Diencephalon (tissue), 1 donor: Measurements from ENCODE around the gene CHID1. TPM values are rescaled to one million over a fixed set of nuclear protein-coding genes. Genes with fewer than 3 reads are reported as not detected.

Experiments
- small RNA-seq: library from RNA; depleted of rRNA; stranded (forward); fragments of <200 nt; gene quantifications from one replicate; pipeline ENCODE3, GENCODE V24; 2014
- total RNA-seq: library from RNA; depleted of rRNA; stranded (reverse); fragments of >200 nt; gene quantifications from one replicate; pipeline ENCODE4 v1.2.3, GENCODE V29; 2014

CHID1 gene
- 37.4 TPM for total RNA-seq

DNA sequence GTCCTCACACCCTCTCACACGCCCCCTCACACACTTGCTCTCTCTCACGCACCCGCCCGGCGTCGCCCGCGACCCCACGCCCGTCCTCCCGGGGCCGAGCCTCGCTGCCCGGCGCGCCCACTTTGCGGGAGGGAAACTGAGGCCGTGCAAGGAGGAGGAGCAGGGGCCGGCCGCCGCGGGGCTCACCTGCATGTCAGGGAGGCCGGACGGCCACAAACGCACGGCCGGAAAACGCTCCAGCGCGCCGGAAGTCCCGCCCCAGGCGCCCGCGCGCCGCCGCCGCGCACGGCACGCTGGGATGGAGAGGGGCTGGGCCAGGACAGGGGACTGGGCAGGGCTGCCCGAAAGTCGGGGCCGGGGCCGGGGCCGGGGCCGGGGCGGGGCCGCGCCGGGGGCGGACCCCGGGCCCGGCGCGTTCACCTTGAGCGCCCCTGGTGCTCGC, at the start of gene CHID1:
TSS of gene CHID1 (minus strand) at position 222 of the 442 bp plus-strand sequence. CDS start 5,994 bp downstream, outside the sequence.

DNA sequence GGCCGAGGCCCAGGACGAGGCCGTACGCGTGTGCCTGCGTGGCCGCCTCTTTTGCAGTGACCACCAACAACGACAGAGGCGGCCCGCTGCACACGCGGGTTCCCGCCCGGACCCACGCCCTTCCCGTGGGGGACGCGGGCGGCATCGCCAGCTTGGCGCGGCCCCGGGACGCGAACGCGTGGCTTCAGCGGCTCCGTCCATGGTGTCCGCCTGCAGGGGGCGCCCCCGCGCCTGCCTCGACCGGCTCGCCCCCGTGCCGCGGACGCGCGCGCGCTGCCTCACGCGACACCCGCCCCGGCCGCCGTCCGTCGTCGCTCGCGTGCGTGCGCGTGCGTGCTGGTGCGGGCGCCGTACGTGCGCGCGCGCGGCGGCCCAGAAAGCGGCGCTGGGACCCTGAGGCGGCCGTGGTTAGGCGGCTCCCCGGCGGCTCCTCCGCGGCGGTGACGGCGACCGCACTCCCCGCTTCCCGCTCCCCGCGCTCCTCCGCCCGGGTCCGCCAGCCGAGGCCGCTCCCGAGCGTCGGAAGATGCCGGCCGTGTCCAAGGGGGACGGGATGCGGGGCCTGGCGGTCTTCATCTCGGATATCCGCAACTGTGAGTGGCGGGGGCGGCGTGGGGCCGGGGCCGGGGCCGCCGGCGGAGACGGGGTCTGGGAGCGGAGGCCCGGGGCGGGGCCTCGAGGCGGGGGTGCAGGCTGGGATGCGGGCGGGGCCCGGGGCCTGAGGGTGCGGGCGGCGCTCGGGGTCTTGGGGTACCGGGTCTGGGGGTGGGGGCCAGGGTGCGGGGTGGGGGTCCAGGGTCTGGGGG, 15.1 kb upstream of the CHID1 start, which contains the start of gene AP2A2:
TSS of gene AP2A2 (plus strand) at position 375 of the 806 bp plus-strand sequence. CDS start at position 527, 152 bp downstream.

DNA sequence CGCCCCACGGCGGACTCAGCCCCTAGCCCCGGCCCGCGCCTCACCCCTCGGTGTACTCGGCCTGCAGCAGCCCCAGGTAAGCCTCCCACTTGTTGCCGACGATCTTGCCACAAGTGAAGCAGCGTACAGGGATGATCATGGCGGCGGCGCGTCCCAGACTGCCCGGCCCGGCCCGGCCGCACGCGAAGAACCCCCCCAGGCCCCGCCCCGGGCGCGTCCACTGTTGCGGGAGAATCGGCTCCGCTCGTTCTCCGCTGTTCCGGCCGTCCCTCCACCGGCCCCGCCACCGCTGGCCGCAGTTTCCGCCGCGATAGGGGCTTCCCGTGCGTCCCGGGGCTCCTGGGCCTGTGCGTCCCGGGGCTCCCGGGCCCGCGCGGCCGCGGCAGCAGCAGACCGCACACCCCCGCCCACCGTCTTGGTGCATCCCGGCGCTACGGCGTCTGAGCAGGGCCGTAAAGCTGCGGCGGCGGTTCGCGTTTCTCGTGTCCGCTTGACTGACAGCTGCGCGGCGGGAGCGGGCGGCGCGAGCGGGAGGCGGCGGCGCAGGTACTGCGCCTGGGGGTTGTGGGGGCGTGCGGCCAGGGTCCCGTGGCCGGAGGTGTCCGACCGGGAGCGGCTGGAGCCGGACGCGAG, 68.1 kb downstream of the CHID1 start, which contains the start of the genes POLR2L and TSPAN4:
TSS of gene POLR2L (minus strand) at position 160 of the 633 bp plus-strand sequence. CDS start at position 139, 21 bp downstream.
TSS of gene TSPAN4 (plus strand) at position 483 of the 633 bp plus-strand sequence. CDS start 7,453 bp downstream, outside the sequence.

DNA sequence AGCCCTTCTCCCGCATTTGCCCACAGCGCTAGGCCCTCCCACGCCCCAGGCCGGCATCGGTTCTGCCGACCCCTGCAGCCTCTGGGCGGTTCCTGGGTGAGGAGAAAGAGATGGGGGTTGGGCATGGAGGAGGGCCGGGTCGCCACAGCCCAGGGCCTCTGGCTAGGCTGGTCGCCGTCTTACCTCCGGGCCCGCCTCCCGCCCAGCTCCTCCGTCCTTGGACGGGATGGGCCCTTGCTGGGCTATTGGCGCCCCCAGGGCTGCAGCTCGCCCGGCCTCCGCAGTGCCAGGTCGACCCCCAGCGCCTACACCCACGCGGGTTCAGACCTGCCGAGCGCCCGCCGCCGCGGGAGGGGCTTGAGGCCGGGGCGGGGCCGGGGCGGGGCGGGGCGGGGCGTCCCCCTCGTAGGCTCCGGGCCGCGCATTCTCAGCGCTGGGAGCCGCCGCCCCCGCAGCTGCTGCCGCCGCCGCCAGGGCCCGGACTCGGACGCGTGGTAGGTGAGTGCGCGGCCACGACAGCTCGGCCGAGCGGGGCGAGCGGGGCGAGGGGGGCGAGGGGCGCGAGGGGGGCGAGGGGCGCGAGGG, 78.0 kb downstream of the CHID1 start, which contains the start of gene CD151:
TSS of gene CD151 (plus strand) at position 424 of the 585 bp plus-strand sequence. CDS start 3,118 bp downstream, outside the sequence.

DNA sequence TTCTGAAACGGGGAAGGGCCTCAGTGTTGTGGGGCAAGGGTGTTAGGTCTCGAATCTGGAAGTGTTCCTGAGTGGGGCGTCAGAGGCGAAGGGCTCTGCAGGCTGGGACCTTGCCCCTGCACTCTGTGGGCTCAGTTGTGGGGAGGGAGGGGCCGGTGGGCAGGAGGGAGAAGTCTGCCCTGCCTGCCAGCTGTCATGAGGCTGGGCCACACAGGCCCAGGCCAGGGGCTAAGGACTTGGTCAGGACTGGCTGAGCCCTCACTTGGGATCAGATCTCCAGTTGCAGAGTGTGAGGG, 82.8 kb downstream of the CHID1 start, which contains the start of gene CRACR2B:
TSS of gene CRACR2B (plus strand) at position 23 of the 296 bp plus-strand sequence. CDS start 689 bp downstream, outside the sequence.

DNA sequence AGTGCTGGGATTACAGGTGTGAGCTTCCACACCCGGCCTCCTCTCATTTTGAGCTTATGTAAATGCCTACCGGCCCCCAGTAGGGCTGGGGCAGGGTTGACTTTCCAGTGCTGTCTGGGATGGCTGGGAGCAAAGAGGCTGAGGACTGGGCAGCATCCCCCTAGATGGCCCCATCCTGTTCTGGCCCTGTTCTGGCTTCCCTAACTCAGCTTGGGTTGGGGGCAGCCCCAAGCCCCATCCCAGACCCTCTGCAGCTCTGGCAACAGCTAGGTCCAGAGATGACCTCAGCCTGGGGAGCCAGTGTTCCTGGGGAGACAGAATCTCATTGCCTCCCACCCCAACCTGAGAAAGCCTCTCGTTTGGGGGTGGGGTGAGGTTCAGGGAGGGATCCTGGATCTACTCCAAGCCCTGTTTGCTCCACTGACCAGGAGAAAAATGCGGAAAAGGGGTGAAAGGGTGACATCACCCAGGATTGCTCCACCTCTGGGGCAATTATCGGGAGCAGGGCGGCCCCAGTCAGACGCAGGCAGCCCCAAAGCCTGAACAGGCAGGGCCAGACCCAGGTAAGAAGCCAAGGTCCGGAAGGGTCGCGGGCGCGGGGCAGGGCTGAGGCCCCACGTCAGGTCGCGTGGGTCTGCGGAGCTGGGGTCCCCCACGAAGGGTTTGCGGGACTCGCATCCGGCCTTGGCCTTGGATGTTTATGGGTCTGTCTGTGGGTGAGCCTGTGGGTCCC, 92.0 kb downstream of the CHID1 start, which contains the start of gene PNPLA2:
TSS of gene PNPLA2 (plus strand) at position 519 of the 733 bp plus-strand sequence. CDS start 805 bp downstream, outside the sequence.

Small RNA genes lying within 50 kb of the gene (small RNA-seq; reads per million reads assigned to genes)
- gene RNU6-1025P: not detected

Other genes with a start within 250 kb of the CHID1 start
- 76.6 TPM for gene DEAF1, start 215.6 kb downstream of the CHID1 start, total RNA-seq
- gene TMEM80, start 215.0 kb downstream of the CHID1 start, total RNA-seq: 12.0 TPM
- 4.2 TPM for gene EPS8L2, start 204.6 kb downstream of the CHID1 start, total RNA-seq
- 76.1 TPM for gene TALDO1, start 163.3 kb downstream of the CHID1 start, total RNA-seq
- 40.8 TPM for gene GATD1, start 133.3 kb downstream of the CHID1 start, total RNA-seq
- gene CEND1, start 120.7 kb downstream of the CHID1 start, total RNA-seq: 19.4 TPM
- gene SLC25A22, start 112.5 kb downstream of the CHID1 start, total RNA-seq: 24.7 TPM
- 5.5 TPM for gene PIDD1, start 105.6 kb downstream of the CHID1 start, total RNA-seq
- gene RPLP2, start 100.8 kb downstream of the CHID1 start, total RNA-seq: 265 TPM
- 6.5 TPM for gene PNPLA2, start 91.9 kb downstream of the CHID1 start, total RNA-seq
- 2.8 TPM for gene CRACR2B, start 82.9 kb downstream of the CHID1 start, total RNA-seq
- 37.6 TPM for gene CD151, start 77.9 kb downstream of the CHID1 start, total RNA-seq
- 45.2 TPM for gene POLR2L, start 68.3 kb downstream of the CHID1 start, total RNA-seq
- gene TSPAN4, start 68.0 kb downstream of the CHID1 start, total RNA-seq: 28.6 TPM
- gene AP2A2, start 15.1 kb upstream of the CHID1 start, total RNA-seq: 67.4 TPM
- gene MUC6, start 125.9 kb upstream of the CHID1 start, total RNA-seq: not detected
- gene MUC2, start 164.1 kb upstream of the CHID1 start, total RNA-seq: not detected
- not detected for gene MUC5AC, start 247.1 kb upstream of the CHID1 start, total RNA-seq